Activated T-helper 17 cell treated with anti-CD3 and anti-CD28 coated beads, Interleukin-2, amount 50 U/mL, for 72 hours (primary cell): Measurements from ENCODE around the gene PCNX2. TPM values are rescaled to one million over a fixed set of nuclear protein-coding genes. Genes with fewer than 3 reads are reported as not detected.

ENCODE experiments used
- ATAC-seq: fragments of 150-1000 bp; cut with Tn5 transposase; replicated peaks from 2 replicates; pipeline ENCODE4 v1.10.0; 2021; ENCODE audit warnings: mild to moderate bottlenecking, moderate library complexity
- H3K27ac Mint-ChIP-seq: one replicate; pipeline ENCODE4 v1.8.0; 2022; ENCODE audit warnings: mixed read lengths
- H3K27me3 Mint-ChIP-seq: one replicate; pipeline ENCODE4 v1.8.0; 2022; ENCODE audit warnings: mixed read lengths
- H3K36me3 Mint-ChIP-seq: one replicate; pipeline ENCODE4 v1.8.0; 2022; ENCODE audit warnings: low read depth, mild to moderate bottlenecking, mixed read lengths
- H3K4me1 Mint-ChIP-seq: one replicate; pipeline ENCODE4 v1.8.0; 2022; ENCODE audit warnings: mixed read lengths
- H3K4me3 Mint-ChIP-seq: one replicate; pipeline ENCODE4 v1.8.0; 2022; ENCODE audit warnings: mild to moderate bottlenecking, mixed read lengths
- H3K9me3 Mint-ChIP-seq: one replicate; pipeline ENCODE4 v1.8.0; 2022; ENCODE audit warnings: mixed read lengths
- total RNA-seq, 2 donors: library from RNA; stranded (reverse); gene quantifications; one replicate each; pipeline ENCODE4 v1.2.3, GENCODE V29; 2022

The PCNX2 gene
- total RNA-seq, result 10 to 100 TPM; 21.3 to 25.9 TPM

- Mint-ChIP-seq H3K4me1 (peaks cover 26% of the 10 kb centered on the region), H3K27me3 (no peaks in the 10 kb centered on the region), H3K27ac (peak within 1 kb of the TSS; percentile 97), H3K9me3 (no peaks in the 10 kb centered on the region), H3K4me3 (peak within 1 kb of the TSS; percentile 96), H3K36me3 (peaks cover 12% of the 10 kb centered on the region)
- ATAC-seq, result peak; percentile 92
These were observed at the start of gene PCNX2 for GRCh38 chr1:233295237-233295974. Gene PCNX2 (minus strand): TSS chr1:233295725. CDS start chr1:233295478, 247 bp downstream.

- Mint-ChIP-seq H3K36me3 (peaks cover 9% of the 10 kb centered on the region), H3K9me3 (no peaks in the 10 kb centered on the region), H3K4me3 (no peak overlapping the region), H3K4me1 (no peaks in the 10 kb centered on the region), H3K27ac (no peak overlapping the region), H3K27me3 (peaks cover 11% of the 10 kb centered on the region)
- no peak for ATAC-seq
These were observed 47.7 kb upstream of the PCNX2 start for GRCh38 chr1:233343262-233343661.

GRCh38 chr1:233342086-233342485 lies 46.6 kb upstream of the PCNX2 start:
- Mint-ChIP-seq H3K9me3 (no peaks in the 10 kb centered on the region), H3K27ac (no peak overlapping the region), H3K4me1 (no peaks in the 10 kb centered on the region), H3K36me3 (peaks cover 5% of the 10 kb centered on the region), H3K27me3 (peaks cover 13% of the 10 kb centered on the region), H3K4me3 (no peak overlapping the region)
- ATAC-seq, result no peak

- H3K4me3 Mint-ChIP-seq, result no peak overlapping the region
- H3K9me3 Mint-ChIP-seq, result no peaks in the 10 kb centered on the region
- H3K27ac Mint-ChIP-seq, result no peak overlapping the region
- peaks cover 19% of the 10 kb centered on the region for H3K27me3 Mint-ChIP-seq
- ATAC-seq, result no peak
- no peaks in the 10 kb centered on the region for H3K4me1 Mint-ChIP-seq
- no peaks in the 10 kb centered on the region for H3K36me3 Mint-ChIP-seq
These were observed 45.5 kb upstream of the PCNX2 start for GRCh38 chr1:233340966-233341516.

GRCh38 chr1:233340031-233340555 lies 44.6 kb upstream of the PCNX2 start:
- H3K27ac Mint-ChIP-seq, result no peak overlapping the region
- H3K27me3 Mint-ChIP-seq, result peaks cover 19% of the 10 kb centered on the region
- H3K4me3 Mint-ChIP-seq, result no peak overlapping the region
- H3K9me3 Mint-ChIP-seq, result no peaks in the 10 kb centered on the region
- no peaks in the 10 kb centered on the region for H3K4me1 Mint-ChIP-seq
- no peak for ATAC-seq
- H3K36me3 Mint-ChIP-seq, result no peaks in the 10 kb centered on the region

- no peak for ATAC-seq
- H3K9me3 Mint-ChIP-seq, result no peaks in the 10 kb centered on the region
- peaks cover 22% of the 10 kb centered on the region for H3K27me3 Mint-ChIP-seq
- no peak overlapping the region for H3K27ac Mint-ChIP-seq
- no peak overlapping the region for H3K4me3 Mint-ChIP-seq
- no peaks in the 10 kb centered on the region for H3K36me3 Mint-ChIP-seq
- no peaks in the 10 kb centered on the region for H3K4me1 Mint-ChIP-seq
These were observed 42.6 kb upstream of the PCNX2 start for GRCh38 chr1:233338102-233338501.

GRCh38 chr1:233337505-233337904 lies 42.0 kb upstream of the PCNX2 start:
- ATAC-seq, result no peak
- no peak overlapping the region for H3K27ac Mint-ChIP-seq
- no peak overlapping the region for H3K4me3 Mint-ChIP-seq
- H3K27me3 Mint-ChIP-seq, result peaks cover 22% of the 10 kb centered on the region
- H3K4me1 Mint-ChIP-seq, result no peaks in the 10 kb centered on the region
- no peaks in the 10 kb centered on the region for H3K36me3 Mint-ChIP-seq
- no peaks in the 10 kb centered on the region for H3K9me3 Mint-ChIP-seq

GRCh38 chr1:233336554-233337456 lies 41.3 kb upstream of the PCNX2 start:
- Mint-ChIP-seq H3K4me1 (no peaks in the 10 kb centered on the region), H3K36me3 (no peaks in the 10 kb centered on the region), H3K27me3 (peaks cover 22% of the 10 kb centered on the region), H3K9me3 (no peaks in the 10 kb centered on the region), H3K4me3 (no peak overlapping the region), H3K27ac (no peak overlapping the region)
- ATAC-seq, result no peak

GRCh38 chr1:233334092-233334491 lies 38.6 kb upstream of the PCNX2 start:
- Mint-ChIP-seq H3K36me3 (no peaks in the 10 kb centered on the region), H3K4me1 (peaks cover 4% of the 10 kb centered on the region), H3K27me3 (peaks cover 18% of the 10 kb centered on the region), H3K4me3 (no peak overlapping the region), H3K9me3 (no peaks in the 10 kb centered on the region), H3K27ac (no peak overlapping the region)
- no peak for ATAC-seq

GRCh38 chr1:233333086-233333485 lies 37.6 kb upstream of the PCNX2 start:
- no peaks in the 10 kb centered on the region for H3K36me3 Mint-ChIP-seq
- H3K27ac Mint-ChIP-seq, result no peak overlapping the region
- H3K4me1 Mint-ChIP-seq, result peaks cover 4% of the 10 kb centered on the region
- no peak for ATAC-seq
- H3K27me3 Mint-ChIP-seq, result peaks cover 9% of the 10 kb centered on the region
- H3K4me3 Mint-ChIP-seq, result no peak overlapping the region
- H3K9me3 Mint-ChIP-seq, result no peaks in the 10 kb centered on the region

- H3K36me3 Mint-ChIP-seq, result no peaks in the 10 kb centered on the region
- ATAC-seq, result no peak
- no peaks in the 10 kb centered on the region for H3K9me3 Mint-ChIP-seq
- H3K4me3 Mint-ChIP-seq, result no peak overlapping the region
- H3K27me3 Mint-ChIP-seq, result peaks cover 8% of the 10 kb centered on the region
- peaks cover 4% of the 10 kb centered on the region for H3K4me1 Mint-ChIP-seq
- no peak overlapping the region for H3K27ac Mint-ChIP-seq
These were observed 36.4 kb upstream of the PCNX2 start for GRCh38 chr1:233331676-233332519.

- H3K4me1 Mint-ChIP-seq, result peaks cover 4% of the 10 kb centered on the region
- H3K4me3 Mint-ChIP-seq, result peak overlapping the region; percentile 76
- H3K36me3 Mint-ChIP-seq, result no peaks in the 10 kb centered on the region
- no peak overlapping the region for H3K27ac Mint-ChIP-seq
- H3K9me3 Mint-ChIP-seq, result no peaks in the 10 kb centered on the region
- peak; percentile 38 for ATAC-seq
- no peaks in the 10 kb centered on the region for H3K27me3 Mint-ChIP-seq
These were observed 32.8 kb upstream of the PCNX2 start for GRCh38 chr1:233328142-233328921.

GRCh38 chr1:233327651-233328141 lies 32.2 kb upstream of the PCNX2 start, which contains the start of gene MAP3K21:
Gene MAP3K21 (plus strand): TSS chr1:233327724. CDS start chr1:233328029, 305 bp downstream.
- Mint-ChIP-seq H3K27me3 (no peaks in the 10 kb centered on the region), H3K36me3 (no peaks in the 10 kb centered on the region), H3K4me1 (peaks cover 4% of the 10 kb centered on the region), H3K27ac (no peak within 1 kb of the TSS), H3K4me3 (peak within 1 kb of the TSS; percentile 80), H3K9me3 (no peaks in the 10 kb centered on the region)
- ATAC-seq, result peak; percentile 63
